ENCODE results near the gene BIN1.

GRCh38 chr2:127000937-127001336 lies 106.0 kb downstream of the BIN1 start:
- TF ChIP-seq, protein P1, sequence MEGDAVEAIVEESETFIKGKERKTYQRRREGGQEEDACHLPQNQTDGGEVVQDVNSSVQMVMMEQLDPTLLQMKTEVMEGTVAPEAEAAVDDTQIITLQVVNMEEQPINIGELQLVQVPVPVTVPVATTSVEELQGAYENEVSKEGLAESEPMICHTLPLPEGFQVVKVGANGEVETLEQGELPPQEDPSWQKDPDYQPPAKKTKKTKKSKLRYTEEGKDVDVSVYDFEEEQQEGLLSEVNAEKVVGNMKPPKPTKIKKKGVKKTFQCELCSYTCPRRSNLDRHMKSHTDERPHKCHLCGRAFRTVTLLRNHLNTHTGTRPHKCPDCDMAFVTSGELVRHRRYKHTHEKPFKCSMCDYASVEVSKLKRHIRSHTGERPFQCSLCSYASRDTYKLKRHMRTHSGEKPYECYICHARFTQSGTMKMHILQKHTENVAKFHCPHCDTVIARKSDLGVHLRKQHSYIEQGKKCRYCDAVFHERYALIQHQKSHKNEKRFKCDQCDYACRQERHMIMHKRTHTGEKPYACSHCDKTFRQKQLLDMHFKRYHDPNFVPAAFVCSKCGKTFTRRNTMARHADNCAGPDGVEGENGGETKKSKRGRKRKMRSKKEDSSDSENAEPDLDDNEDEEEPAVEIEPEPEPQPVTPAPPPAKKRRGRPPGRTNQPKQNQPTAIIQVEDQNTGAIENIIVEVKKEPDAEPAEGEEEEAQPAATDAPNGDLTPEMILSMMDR (conservative IDR thresholded peaks at IDR 0.05; ENCODE audit: low read length): no peak
- TF ChIP-seq EZH2phosphoT487 (IDR thresholded peaks at IDR 0.05; ENCODE audit: borderline replicate concordance, low read depth, low read length): no peak
